GM18868 (cell line): ENCODE measurements around the gene EGFL7.

Source experiments
- ATAC-seq: cut with Tn5 transposase; IDR thresholded peaks from one replicate; pipeline ENCODE4 v1.9.1; 2021; ENCODE audit warnings: mild to moderate bottlenecking, moderate library complexity; ENCODE audit not compliant: unreplicated experiment

EGFL7 gene

DNA sequence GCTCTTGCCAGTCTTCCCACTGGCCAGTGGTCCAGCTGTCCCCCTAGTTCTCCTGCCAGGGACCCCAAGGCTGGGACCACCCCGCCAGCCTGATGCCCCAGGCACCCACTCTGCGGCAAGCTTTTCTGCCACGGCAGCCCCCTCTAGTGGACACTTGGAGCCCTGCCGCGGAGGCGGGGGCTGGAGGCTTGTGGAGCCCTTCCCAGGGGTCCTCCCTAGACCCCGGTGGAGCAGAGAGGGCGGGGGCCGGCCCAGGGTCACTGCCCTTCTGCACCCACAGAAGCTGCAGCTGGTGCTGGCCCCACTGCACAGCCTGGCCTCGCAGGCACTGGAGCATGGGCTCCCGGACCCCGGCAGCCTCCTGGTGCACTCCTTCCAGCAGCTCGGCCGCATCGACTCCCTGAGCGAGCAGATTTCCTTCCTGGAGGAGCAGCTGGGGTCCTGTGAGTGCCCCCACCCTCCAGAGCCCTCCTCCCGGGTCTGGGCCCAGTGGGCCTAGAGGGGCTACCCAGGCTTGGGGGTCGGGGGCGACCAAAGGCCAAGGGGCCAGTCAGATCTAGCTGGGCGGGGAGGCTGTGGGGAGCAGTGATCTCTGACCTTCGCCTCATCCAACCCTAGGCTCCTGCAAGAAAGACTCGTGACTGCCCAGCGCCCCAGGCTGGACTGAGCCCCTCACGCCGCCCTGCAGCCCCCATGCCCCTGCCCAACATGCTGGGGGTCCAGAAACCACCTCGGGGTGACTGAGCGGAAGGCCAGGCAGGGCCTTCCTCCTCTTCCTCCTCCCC, 9.1 kb downstream of the EGFL7 start:
- no peak for ATAC-seq

DNA sequence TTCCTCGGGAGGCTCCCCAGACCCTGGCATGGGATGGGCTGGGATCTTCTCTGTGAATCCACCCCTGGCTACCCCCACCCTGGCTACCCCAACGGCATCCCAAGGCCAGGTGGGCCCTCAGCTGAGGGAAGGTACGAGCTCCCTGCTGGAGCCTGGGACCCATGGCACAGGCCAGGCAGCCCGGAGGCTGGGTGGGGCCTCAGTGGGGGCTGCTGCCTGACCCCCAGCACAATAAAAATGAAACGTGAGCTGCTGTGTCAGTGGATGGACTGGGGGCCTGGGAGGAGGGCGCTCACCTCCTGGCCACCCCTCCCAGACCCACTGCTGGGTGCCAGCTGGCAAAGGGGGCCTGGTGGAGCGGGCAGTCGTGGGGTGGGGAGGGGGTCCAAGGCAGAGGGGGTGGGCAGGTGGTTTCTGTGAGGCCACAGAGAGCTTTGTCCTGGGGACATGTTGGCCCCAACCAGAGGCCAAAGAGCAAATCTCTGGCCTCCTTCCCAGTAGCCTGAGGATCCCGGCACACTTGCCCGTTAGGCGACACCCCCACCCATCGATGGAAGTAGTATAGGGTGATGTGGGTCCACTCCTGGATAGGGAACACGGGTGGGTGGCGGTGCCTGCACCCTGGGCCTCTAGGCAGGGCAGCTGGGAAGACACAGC, 9.8 kb downstream of the EGFL7 start:
- ATAC-seq, result no peak

DNA sequence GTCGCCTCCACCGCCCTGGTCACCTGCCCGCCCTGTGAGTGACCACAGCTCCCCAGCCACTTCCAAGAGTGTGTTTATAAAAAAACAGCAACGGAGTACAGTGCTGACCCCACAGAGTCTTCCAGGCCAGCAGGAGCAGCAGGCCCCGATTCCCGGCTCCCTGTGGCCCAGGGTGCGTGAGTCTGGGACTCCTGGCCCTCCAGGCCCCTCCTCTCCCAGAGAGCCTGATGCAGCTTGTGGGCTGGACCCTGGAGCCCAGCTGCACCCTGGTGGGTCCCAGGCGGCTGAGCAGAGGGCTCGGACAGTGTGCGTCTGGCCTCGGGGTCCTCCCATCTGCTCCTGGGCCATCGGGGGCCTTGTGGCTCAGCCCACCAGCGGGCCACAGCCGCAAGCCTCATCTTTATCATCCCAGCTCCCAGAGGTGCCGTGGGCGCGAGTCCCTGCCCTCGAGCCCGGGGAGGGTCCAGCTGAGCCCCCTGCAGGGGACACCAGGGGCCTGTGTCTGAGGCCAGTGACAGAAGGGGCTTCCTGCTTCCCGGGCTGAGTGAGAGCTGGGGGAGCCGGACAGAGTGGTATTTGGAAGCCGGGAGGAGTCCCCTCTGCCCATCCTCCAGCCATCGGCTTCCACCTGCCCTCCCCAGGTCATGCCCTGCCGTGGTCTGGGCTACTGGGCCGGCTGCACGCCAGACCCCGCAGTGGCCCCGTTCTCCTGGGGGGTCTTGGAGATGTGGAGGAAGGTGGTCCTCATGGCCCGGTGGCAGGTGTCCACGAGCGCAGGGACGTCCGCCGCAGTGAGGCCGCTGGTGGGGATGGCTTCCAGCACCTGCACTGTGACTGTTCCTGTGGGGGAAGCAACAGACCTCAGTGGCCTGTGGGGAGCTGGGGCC, 10.6 kb downstream of the EGFL7 start:
- no peak for ATAC-seq

DNA sequence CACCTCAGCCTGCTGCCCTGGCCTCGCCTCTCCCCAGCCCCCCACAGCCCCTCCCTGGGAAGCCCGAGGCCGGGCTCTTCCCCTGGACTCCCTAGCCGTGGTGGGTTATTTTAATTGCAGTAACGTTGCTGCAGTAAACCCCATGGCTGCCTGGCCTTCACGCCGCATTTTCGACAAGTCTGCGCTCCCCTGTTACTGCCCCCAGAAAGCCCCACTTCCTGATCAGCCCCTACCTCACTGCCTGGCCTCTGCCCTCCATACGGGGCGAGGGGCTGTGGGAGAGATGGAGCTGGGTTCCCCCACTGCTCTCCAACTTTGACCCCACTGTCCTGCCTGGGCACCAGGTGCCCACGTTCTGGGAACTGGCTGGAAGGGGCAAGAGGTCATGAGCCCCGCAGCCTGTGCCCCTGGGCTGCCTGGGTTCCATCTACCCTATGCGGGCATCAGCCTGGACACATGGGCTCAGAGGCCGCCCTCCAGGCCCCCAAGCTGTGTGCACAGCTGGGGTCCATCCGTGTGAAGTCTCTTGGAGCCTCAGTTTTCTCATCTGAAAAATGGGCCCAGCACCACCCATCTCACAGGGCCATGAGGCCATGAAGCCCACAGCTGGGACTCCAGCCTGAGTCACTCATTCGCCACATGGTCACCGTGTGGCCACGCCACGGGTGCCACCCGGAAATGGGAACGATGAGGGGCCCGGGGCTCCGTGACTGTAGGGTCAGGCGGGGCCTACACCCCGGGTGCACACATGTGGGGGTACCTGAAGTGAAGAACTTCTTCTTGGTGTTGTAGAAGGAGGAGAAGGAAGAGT, 11.5 kb downstream of the EGFL7 start:
- no peak for ATAC-seq

DNA sequence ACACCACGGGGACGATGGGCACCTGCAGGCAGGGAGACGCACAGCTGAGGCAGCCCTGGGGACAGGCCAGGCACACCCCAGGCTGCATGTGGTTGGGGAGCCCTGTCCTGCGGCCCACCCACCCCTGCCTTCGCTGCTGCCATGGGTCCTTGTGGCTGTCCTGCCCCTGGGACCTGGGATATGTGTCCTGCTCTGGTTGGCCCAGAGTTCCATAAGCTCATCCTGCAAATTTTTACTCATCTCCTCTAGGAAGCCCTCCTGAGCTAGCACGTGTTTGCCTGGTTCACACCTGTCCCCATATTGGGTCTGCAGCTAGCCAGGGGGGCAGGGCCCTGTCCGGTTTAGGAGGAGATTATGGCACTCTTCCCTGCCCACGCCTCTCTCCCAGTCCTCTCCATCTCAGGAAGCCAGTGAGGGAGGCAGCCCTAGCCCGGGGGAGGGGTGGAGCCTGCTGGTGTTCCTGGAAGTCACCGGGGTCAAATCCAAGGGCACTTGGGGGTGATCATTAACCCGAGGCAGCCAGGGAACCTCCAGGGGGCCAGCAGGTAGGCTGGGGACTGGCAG, 12.2 kb downstream of the EGFL7 start:
- no peak for ATAC-seq

DNA sequence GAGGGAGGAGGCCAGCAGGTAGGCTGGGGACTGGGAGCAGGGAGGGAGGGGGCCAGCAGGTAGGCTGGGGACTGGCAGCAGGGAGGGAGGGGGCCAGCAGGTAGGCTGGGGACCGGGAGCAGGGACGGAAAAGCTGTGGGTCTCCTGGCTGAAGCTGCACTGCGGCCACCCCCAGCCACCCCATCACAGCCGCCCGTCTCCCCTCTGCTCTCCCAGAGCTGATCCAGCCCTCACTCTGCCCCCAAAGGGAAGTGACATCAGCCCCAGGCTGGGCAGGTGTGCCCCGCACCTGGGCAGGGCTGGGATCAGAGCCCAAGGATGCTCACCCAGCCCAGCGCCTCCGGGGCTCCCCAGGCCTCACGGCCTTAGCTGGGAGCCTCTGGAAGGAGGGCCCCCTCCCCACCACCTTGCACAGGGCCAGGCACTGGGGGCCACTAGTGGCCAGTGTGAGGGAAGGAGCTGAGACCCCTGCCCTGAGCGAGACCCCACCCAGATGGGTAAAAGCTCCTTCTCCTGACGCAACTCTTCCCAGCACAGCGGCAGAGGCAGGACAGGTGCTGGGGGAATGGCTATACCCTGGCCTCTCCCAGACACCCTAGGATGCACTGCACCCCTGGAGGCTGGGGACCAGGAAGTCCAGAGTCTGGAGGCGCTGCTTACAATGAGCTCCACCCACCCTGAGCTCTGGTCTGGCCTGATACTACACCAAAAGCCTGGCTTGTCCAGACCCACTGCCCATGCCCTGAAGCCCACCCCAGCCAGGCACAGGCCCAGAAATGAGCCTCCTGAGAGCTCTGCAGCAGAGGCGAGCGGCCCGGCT, 13.0 kb downstream of the EGFL7 start:
- no peak for ATAC-seq

DNA sequence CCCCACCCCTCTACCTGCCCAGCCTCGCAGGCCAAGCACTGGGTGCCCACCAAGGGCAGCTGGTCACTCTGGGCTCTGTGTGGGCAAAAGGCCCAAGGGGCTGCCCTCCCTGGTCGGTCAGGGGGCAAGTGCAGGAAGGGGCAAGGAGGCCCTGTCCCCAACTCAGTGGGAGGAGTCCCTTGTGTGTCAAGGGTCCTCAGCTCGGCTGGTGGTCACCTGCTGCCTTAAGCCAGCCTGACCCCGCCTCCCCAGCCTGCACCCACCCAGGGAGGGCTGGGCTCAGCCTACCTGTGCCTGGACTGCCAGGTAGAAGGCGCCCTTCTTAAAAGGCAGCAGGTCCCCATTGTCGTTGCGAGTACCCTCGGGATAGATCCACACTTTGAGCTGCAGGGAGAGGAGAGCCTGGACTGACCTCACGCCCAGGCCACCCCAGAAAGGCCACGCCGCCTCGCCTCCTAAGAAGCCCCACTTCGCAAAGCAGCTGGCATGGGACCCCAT, 13.6 kb downstream of the EGFL7 start:
- ATAC-seq, result no peak

DNA sequence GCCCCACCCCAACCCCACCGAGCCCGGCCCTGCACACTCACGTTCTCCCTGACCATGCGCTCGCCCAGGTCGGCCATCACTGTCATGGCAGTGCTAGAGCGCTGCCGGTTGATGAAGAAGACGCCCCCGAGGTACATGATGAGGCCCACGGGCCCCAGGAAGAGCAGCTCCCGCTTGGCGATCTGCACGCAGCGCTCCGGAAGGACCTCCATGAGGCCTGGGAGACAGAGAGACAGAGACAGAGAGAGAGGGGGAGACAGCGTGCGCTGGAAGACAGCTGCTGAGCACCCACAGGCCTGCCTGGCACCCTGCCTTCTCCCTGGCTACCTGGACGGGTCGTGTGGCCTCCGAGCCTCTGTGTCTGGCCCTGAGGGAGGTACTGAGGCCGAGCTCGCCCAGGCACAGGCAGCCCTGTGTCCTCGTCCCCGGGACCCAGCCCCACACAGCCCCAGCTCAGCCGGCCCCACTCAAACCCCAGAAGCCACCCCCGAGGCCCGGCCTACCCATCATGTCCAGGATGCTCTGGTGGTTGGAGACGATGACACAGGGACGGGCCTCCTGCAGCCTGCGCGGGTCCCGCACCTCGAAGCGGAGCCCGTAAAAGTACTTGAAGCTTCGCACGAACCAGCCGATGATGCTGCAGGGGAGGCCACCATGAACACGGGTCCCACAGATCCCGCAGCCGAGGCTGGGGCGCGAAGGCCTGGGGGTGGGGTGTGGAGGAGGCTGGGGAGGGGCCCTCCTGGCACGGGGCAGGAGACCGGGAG, 14.4 kb downstream of the EGFL7 start:
- no peak for ATAC-seq

DNA sequence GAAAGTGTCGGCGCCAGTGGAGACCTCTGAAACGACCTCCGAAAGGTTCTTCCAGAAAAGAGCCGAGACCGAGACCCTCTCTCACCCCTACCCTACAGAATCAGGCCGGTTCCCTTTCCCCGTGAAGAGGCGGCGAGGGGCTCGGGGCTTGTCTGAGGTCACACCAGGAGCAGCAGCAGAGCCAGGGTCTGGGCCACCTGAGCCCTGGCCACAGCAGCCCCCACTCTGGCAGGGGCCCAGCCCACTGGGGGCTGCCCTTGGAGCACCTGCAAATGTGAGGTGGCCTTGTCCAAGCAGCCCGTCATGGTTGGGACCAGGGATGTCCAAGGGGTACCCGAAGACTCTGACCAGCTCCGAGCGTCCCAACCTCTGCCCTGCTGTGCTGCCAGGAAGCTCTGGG, 15.3 kb downstream of the EGFL7 start:
- no peak for ATAC-seq

DNA sequence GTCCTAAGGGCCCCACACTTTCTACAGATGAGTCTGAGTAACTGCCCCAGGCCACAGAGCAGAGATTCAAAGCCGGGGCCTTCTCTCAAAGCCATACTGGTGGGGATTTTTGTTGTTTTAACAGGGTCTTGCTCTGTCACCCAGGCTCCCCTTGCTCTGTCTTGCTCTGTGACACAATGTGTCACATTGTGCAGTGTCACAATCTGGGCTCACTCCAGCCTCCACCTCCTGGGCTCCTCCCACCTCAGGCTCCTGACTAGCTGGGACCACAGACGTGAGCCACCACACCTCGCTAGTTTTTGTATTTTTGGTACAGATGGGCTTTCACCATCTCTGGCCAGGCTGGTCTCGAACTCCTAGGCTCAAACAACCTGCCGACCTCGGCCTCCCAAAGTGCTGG, 15.9 kb downstream of the EGFL7 start:
- ATAC-seq, result no peak

DNA sequence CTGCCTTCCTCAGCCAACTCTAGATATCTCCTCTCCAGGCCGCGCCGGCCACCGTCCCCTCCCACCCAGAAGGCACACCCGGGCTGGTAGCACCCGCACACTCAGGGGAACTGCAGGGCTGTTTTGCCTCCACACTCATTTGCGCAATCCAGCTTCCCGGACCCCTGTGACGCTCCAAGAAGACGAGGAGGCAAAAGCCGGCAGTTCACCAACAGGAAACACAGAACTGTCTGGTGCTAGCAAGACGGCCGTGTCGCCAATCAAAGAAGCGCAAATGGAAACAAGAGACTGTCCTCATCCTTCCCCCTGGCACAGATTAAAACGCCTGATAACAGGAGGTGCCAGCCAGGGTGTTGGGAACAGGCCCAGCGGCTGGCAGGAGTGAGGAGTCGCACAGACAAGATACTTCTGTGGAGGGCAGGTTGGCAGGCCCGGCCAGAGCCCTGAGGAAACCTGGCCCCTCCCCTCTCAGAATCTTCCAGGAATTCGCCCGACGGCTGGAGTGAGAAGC, 16.8 kb downstream of the EGFL7 start:
- no peak for ATAC-seq

DNA sequence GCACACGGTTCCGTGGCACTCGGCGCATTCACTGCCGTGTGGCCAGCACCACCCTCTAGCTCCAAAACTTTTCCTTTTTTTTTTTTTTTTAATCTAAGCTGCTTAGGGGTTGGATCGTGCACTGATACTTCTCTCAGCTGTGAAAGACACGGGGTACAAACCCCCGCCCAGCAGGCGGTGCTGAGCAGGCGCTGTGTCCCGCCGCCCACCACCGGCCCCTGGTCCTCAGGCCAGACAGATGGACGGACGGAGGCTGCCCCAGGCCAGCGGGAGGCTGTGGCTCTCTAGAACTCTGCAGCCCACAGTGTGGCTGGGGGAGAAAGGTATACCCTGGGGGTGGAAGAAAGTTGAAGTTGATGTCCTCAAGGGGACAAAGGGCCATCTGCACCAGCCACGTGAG, 18.3 kb downstream of the EGFL7 start:
- no peak for ATAC-seq

DNA sequence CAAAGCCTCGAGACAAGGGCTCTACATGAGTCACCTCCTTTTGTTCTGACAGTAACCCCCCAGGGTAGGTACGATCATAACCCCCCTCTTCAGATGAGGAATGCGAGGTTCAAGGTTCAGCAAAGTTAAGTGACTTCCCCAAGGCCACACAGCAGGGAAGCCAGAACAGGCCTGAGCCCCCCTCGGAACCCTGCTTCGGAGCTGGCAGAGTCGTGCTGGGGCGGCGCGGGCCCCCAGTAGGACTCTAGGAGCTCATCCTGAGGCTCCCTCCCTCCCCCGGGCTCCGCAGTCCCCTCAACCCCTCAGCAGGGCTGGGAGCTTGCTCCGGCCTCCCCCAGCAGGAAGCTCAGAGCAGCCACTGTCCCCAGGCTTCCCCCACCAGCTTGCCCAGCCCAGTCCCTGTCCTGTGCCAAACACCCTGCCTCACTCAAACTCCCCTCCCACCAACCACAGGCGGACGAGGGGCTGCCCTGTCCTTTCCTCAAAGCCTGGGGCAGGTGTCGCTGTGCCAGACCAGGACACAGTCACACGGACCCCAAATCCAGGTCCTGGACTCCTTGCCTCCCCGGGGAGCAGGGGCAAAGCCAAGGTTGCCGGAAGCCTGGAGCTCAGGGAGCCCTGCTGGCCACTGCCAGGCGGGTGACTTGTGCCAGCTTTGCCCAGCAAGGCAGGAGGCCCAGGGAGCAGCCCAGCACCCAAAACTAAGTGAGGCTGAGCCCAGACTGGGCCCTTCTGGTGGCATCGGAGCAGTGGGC, 19.4 kb downstream of the EGFL7 start:
- no peak for ATAC-seq

DNA sequence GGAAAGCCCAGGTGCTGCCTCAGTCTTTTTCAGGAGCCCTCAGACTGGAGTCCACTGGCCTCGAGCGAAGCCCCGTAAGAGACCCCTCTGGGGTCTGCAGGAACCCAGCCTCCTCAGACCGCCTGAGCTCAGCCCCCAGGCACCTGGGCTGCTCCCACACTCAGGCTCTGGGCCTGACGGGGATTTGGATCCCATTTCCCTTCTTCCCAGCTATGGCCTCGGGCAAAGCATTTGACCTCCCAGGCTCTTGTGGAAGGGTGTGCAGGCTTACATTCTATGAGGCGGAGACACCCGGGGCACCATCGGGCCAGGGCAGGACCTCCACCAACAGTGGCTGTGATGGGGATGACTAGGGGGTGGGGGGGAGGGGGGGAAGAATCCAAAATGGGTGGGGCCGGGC, 20.0 kb downstream of the EGFL7 start:
- ATAC-seq, result no peak

DNA sequence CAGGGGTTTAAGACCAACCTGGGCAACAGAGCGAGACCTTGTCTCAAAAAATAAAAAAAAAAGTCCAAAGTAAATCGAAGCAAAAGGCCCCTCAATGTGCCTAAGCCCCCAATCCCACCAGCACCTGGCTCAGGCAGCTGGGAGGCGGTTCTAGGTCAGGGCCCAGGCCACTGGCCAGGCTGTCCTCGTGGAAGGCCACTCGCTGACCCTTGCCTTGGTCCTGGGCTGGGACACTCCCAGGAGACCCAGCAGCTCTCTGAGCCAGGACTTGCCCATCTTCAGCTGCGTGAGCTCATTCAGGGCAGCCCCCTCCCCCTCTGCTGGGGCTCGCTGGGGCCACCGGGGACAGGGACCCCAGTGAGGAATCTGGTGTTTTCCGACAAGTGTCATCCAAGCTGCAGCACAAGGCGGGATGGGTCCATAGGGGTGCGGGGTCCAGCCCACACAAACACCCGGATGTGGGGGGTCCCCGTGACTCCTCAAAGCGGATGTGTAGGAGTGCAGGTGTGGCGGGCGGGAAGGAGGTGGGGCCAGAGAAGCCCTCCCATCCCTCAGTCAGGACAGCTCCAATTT, 20.5 kb downstream of the EGFL7 start:
- no peak for ATAC-seq

DNA sequence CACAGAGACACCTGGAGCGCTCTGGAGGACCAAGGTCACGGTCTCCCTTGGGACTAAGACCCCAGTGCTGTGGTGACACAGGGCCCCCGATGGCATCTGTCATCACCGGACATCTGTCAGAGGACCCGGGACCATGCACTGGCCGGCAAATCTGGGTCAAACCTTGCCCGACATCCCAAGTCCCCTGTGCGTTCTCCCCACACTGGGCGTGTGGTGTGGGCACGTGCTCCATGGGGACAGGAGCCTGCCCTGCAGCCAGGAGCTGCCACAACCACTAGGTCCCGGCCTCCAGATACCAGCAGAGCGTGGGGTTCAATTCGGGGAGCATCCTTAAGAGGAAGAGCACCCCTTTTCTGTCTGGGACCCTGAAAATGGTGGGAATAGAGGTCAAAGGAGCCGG, 21.0 kb downstream of the EGFL7 start:
- ATAC-seq, result no peak

DNA sequence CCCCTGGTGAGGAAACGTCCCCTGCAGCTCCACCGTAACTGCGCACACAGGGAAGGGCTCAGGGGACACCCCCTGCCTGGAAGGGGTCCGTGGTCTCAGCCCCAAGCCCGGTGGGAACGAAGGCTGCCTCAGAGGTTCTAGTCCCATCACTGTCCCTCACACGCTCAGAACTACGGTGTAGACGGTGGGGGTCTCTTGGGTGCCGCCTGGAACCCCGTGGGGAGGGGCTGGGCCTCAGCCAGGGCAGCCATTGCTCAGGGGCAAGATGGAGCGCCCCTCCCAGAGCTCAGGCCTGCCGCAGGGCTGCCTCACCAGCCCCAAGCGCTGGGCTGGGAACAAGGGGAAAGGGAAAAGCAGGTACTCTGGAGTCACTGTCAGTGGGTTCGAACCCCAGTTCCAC, 21.6 kb downstream of the EGFL7 start:
- no peak for ATAC-seq

DNA sequence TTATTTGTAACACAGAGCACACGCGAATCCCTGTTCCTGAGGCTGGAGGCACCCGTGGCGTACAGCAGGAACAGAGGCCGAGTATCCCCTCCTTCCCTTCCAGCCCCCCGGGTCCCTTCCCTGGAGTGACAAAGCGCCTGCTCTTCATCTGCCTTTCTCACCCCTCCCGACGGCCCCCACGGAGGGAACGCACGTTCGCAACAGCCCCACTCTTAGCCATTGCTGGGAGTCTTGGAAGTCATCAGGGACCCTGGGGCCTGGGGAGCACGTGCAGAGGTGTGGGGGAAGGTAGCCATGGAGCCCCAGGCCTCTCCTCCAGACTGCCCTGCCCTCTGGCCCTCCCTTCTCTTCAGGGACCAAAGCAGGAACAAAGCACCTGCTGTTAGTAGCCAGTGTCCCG, 22.1 kb downstream of the EGFL7 start:
- no peak for ATAC-seq
